ENCODE measurements around the gene CPA4. TPM values are rescaled to one million over a fixed set of nuclear protein-coding genes. Genes with fewer than 3 reads are reported as not detected.

The CPA4 gene
- total RNA-seq, 1 donor from 2014 or later, result 10.3 TPM

DNA sequence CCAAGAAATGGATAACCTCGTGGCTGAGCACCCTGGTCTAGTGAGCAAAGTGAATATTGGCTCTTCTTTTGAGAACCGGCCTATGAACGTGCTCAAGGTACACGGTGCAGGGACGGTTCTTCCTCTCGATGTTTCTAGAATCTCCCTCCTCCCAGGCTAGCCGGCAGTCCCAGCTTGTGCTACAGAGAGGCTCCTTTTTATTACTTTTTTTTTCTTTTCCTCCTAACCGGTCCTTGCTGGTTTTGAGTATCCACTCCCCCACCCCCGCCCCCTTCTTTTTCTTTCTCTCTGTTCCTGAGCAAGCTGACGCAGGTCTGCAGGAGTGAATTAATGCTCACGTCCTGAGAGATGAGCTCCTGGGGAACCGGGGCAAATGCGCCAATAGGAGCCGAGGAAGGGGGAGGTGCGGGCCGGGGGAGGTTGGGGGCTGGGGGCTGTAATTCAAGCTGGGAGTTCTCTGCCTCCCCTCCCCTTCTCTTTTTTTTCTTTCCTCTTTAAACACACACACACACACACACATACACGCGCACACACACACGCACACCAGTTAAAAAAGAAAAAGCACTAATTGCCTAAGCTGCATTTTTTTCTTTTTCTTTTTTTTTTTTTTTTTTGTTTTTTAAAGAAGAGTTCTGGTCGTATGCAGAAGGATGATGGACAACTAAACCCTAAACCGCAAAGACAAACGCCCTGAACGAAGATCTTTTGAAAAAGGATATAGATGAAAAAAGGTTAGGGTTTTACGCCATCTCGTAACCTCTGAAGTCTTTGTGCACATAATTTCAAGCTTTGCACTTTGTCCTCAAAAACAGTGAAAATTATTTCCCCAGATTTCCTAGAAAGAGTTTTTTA, 19.7 kb upstream of the CPA4 start:
- no peaks in the 10 kb centered on the region for H3K36me3 Mint-ChIP-seq (ENCODE audit: low read depth)
- DNase-seq (ENCODE audit: low spot score), result no peak
- TF ChIP-seq, protein P1, sequence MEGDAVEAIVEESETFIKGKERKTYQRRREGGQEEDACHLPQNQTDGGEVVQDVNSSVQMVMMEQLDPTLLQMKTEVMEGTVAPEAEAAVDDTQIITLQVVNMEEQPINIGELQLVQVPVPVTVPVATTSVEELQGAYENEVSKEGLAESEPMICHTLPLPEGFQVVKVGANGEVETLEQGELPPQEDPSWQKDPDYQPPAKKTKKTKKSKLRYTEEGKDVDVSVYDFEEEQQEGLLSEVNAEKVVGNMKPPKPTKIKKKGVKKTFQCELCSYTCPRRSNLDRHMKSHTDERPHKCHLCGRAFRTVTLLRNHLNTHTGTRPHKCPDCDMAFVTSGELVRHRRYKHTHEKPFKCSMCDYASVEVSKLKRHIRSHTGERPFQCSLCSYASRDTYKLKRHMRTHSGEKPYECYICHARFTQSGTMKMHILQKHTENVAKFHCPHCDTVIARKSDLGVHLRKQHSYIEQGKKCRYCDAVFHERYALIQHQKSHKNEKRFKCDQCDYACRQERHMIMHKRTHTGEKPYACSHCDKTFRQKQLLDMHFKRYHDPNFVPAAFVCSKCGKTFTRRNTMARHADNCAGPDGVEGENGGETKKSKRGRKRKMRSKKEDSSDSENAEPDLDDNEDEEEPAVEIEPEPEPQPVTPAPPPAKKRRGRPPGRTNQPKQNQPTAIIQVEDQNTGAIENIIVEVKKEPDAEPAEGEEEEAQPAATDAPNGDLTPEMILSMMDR (IDR thresholded peaks at IDR 0.05), result no peak
- peaks cover 66% of the 10 kb centered on the region for H3K4me1 Mint-ChIP-seq (ENCODE audit: low read depth)
- no peaks in the 10 kb centered on the region for H3K9me3 Mint-ChIP-seq (ENCODE audit: low read depth)
- H3K27me3 Mint-ChIP-seq (ENCODE audit: low read depth), result no peaks in the 10 kb centered on the region
- H3K4me3 Mint-ChIP-seq (ENCODE audit: unreplicated experiment), result peak overlapping the region; percentile 66
- H3K27ac Mint-ChIP-seq (ENCODE audit: unreplicated experiment), result peak overlapping the region; percentile 87

DNA sequence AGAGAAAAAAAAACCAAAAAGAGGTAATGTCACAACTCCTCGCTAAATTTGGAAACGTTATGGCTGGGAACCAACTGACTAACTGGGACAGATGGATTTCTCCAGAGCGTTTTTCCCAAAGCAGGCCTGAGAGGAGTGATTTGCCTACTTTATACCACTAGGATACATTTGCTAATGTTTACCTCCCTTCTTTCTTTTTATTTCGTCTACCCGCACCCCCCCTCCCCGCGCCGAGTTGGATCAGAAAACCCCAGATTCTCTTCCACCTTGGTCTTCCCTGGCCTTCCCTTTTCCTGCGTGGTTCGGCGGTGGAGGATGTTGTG, 19.1 kb upstream of the CPA4 start:
- TF ChIP-seq, protein P1 (IDR thresholded peaks at IDR 0.05), result peak; percentile 48
- Mint-ChIP-seq H3K36me3 (ENCODE audit: low read depth) (no peaks in the 10 kb centered on the region), H3K9me3 (ENCODE audit: low read depth) (no peaks in the 10 kb centered on the region), H3K27ac (ENCODE audit: unreplicated experiment) (peak overlapping the region; percentile 70), H3K4me3 (ENCODE audit: unreplicated experiment) (peak overlapping the region; percentile 66), H3K27me3 (ENCODE audit: low read depth) (no peaks in the 10 kb centered on the region), H3K4me1 (ENCODE audit: low read depth) (peaks cover 72% of the 10 kb centered on the region)
- DNase-seq (ENCODE audit: low spot score), result no peak

DNA sequence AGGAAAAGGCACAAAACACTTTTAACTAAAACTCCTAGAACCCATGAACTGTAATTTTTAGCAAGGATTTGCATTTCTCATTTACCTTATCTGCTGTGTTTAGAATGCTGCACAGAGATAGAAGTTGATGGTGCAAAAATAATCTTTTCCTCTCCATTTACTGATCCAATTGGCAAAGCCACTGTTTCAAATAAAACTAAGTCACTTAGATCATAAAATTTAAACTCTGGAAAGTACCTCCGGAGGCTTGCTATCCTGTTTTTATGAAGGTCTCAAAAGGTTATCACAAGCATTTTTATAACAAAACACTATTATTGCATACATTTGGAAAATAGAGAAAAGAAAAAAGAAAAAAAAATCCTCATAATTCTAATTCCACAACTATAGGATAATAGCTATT, 18.7 kb upstream of the CPA4 start:
- Mint-ChIP-seq H3K4me1 (ENCODE audit: low read depth) (peaks cover 76% of the 10 kb centered on the region), H3K4me3 (ENCODE audit: unreplicated experiment) (peak overlapping the region; percentile 33), H3K27ac (ENCODE audit: unreplicated experiment) (peak overlapping the region; percentile 70), H3K27me3 (ENCODE audit: low read depth) (no peaks in the 10 kb centered on the region), H3K9me3 (ENCODE audit: low read depth) (no peaks in the 10 kb centered on the region), H3K36me3 (ENCODE audit: low read depth) (no peaks in the 10 kb centered on the region)
- TF ChIP-seq, protein P1 (IDR thresholded peaks at IDR 0.05), result no peak
- no peak for DNase-seq (ENCODE audit: low spot score)

DNA sequence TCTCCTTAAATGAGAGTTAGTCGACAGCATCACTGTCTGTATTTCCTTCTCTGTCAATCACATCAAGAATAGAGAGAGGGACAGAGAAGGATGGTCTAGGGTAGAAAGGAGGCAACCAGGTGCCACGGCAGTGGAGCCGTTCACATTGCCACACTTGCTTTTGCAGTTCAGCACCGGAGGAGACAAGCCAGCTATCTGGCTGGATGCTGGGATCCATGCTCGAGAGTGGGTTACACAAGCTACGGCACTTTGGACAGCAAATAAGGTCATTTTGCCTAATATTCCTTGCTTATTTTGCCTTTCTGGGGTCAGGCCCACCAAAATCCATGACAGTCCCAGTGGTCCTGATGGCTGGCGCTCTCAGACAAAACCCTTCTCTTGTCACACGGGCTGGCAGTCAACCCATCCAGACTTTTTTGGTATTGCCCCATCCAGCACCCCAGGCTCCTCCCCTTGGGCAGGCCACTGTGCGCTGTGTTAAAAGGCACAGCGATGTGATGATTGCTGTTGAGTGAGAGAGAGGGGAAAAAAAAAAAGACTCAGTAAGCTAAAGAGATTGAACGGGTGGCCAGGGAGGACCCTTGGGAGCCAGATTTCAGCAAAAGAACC, 17.9 kb upstream of the CPA4 start:
- H3K27me3 Mint-ChIP-seq (ENCODE audit: low read depth), result no peaks in the 10 kb centered on the region
- DNase-seq (ENCODE audit: low spot score), result no peak
- no peaks in the 10 kb centered on the region for H3K36me3 Mint-ChIP-seq (ENCODE audit: low read depth)
- TF ChIP-seq, protein P1 (IDR thresholded peaks at IDR 0.05), result no peak
- H3K27ac Mint-ChIP-seq (ENCODE audit: unreplicated experiment), result no peak overlapping the region
- no peaks in the 10 kb centered on the region for H3K9me3 Mint-ChIP-seq (ENCODE audit: low read depth)
- H3K4me1 Mint-ChIP-seq (ENCODE audit: low read depth), result peaks cover 80% of the 10 kb centered on the region
- H3K4me3 Mint-ChIP-seq (ENCODE audit: unreplicated experiment), result no peak overlapping the region

DNA sequence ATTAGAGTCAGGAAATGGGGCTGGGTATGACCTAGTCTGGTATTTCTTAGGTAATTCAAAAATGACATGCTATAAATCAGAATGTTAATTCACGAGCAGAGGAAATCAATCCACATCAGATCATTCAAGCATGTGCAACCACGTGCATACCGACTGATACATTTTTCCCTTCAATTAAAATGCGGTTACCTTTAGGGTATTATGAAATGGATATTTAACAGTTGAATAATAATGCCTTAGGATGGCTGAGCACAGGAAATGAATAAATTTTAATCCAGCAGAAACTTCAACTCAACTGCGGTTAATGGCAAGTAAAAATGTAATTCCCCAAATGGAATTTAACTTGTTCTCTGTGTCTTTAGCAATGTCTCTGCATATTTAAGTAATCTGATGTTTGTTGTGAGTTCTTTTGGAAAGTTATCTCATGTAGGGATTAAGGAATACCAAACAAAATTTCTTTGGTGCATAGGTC, 17.1 kb upstream of the CPA4 start:
- peaks cover 80% of the 10 kb centered on the region for H3K4me1 Mint-ChIP-seq (ENCODE audit: low read depth)

More for the DNA sequence above, 17.1 kb upstream of the CPA4 start:
- H3K36me3 Mint-ChIP-seq (ENCODE audit: low read depth), result no peaks in the 10 kb centered on the region
- H3K9me3 Mint-ChIP-seq (ENCODE audit: low read depth), result no peaks in the 10 kb centered on the region
- H3K27ac Mint-ChIP-seq (ENCODE audit: unreplicated experiment), result no peak overlapping the region
- no peak for DNase-seq (ENCODE audit: low spot score)
- H3K4me3 Mint-ChIP-seq (ENCODE audit: unreplicated experiment), result no peak overlapping the region
- TF ChIP-seq, protein P1 (IDR thresholded peaks at IDR 0.05), result no peak
- no peaks in the 10 kb centered on the region for H3K27me3 Mint-ChIP-seq (ENCODE audit: low read depth)
